Peyer's patch (tissue), 4 donors: ENCODE data around the gene DNAJC6. TPM values are rescaled to one million over a fixed set of nuclear protein-coding genes. Genes with fewer than 3 reads are reported as not detected.

Experiments
- DNase-seq, 3 donors: peaks; one replicate each; pipeline ENCODE4 v3.0.0-alpha.2; 2017 to 2019
- H3K27ac ChIP-seq, 4 donors: fragments of 200-600 bp; sonication (generic); one replicate each; pipeline ENCODE4 v1.5.1; 2016 to 2019
- H3K27me3 ChIP-seq, 2 donors: fragments of 200-600 bp; sonication (generic); one replicate each; pipeline ENCODE4 v1.5.1; 2019
- H3K36me3 ChIP-seq, 3 donors: fragments of 200-600 bp; sonication (generic); one replicate each; pipeline ENCODE4 v1.5.1; 2016 to 2019
- H3K4me1 ChIP-seq, 4 donors: fragments of 200-600 bp; sonication (generic); one replicate each; pipeline ENCODE4 v1.5.1; 2016 to 2019
- H3K4me3 ChIP-seq, 4 donors: fragments of 200-600 bp; sonication (generic); 1 replicate in 3 of 4; 2 replicates in 1 of 4; pipeline ENCODE4 v1.5.1; 2016 to 2019; ENCODE audit warnings: mild to moderate bottlenecking in 1 of 4
- H3K9me3 ChIP-seq, 4 donors: fragments of 200-600 bp; sonication (generic); one replicate each; pipeline ENCODE4 v1.5.1; 2016 to 2019; ENCODE audit warnings: mild to moderate bottlenecking in 1 of 4
- POLR2A ChIP-seq, 2 donors: fragments of 450-650 bp; IDR thresholded peaks; one replicate each; pipeline ENCODE4 v1.5.1; 2017; ENCODE audit warnings: antibody characterized with exemption in 2 of 2, mild to moderate bottlenecking in 2 of 2, moderate library complexity in 2 of 2
- total RNA-seq, 4 donors: library from RNA; depleted of rRNA; stranded (reverse); fragments of >200 nt; gene quantifications; one replicate each; pipeline ENCODE4 v1.1.0, GENCODE V29; 2016
- TF ChIP-seq, protein P1 (sequence below), 6 experiments: fragments of 450-650 bp in 4 of 6; fragments of 200-600 bp in 2 of 6; sonication (generic) in 1 of 6; IDR thresholded peaks; one replicate each; pipeline ENCODE4 v1.5.1; 2017 to 2019; ENCODE audit warnings: antibody characterized with exemption in 6 of 6, mild to moderate bottlenecking in 3 of 6, moderate library complexity in 1 of 6

The DNAJC6 gene
- total RNA-seq, 4 donors from 2014 or later = 0.35 to 1.7 (median 0.76) TPM; not detected in 1

DNA sequence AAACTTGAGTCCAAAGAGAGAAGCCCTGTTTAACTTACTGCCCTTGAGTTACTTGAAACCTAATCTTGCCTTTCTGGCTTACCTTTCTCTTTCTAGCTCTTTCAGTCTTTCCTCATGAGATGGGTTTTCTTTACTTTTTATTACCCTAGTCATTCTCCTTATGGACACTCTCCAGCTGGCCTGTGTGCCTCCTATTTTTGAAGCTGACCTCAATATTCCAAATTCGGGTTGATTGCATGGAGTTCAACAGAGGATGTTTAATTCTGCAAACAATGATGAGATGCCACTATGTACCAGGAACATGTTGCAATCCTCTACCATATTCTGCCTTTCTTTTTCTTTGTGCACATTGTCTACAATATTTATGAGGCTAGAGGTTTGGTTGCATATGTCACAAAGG is 20.7 kb downstream of the DNAJC6 start:
- no peaks in the 10 kb centered on the region for H3K27me3 ChIP-seq
- no peak for TF ChIP-seq POLR2A (IDR thresholded peaks at IDR 0.05)
- TF ChIP-seq, protein P1, sequence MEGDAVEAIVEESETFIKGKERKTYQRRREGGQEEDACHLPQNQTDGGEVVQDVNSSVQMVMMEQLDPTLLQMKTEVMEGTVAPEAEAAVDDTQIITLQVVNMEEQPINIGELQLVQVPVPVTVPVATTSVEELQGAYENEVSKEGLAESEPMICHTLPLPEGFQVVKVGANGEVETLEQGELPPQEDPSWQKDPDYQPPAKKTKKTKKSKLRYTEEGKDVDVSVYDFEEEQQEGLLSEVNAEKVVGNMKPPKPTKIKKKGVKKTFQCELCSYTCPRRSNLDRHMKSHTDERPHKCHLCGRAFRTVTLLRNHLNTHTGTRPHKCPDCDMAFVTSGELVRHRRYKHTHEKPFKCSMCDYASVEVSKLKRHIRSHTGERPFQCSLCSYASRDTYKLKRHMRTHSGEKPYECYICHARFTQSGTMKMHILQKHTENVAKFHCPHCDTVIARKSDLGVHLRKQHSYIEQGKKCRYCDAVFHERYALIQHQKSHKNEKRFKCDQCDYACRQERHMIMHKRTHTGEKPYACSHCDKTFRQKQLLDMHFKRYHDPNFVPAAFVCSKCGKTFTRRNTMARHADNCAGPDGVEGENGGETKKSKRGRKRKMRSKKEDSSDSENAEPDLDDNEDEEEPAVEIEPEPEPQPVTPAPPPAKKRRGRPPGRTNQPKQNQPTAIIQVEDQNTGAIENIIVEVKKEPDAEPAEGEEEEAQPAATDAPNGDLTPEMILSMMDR (IDR thresholded peaks at IDR 0.05) = no peak
- no peaks in the 10 kb centered on the region for H3K9me3 ChIP-seq
- no peak for DNase-seq
- H3K27ac ChIP-seq = no peak overlapping the region
- no peak overlapping the region for H3K4me3 ChIP-seq
- no peaks in the 10 kb centered on the region for H3K36me3 ChIP-seq
- H3K4me1 ChIP-seq = no peaks in the 10 kb centered on the region

DNA sequence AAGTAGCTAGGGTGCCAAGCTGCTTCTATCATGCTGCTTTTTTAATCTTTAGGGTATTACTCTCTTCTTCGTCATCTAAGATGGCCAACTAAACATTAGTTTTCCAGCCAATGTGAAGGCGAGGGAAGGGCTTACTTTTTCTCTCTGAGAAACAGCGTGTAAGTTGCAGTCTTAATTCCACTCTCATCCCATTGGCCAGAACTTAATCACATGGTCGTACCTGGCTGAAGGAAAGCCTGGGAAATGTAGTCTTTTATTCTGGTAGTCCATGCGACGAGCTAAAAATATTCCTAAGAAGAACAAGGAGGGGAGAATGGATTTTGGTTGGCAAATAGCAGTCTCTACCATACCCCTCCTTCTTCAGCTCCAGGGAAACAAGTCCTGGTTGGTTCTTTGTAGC is 21.5 kb downstream of the DNAJC6 start:
- Histone ChIP-seq H3K36me3 (no peaks in the 10 kb centered on the region), H3K9me3 (no peaks in the 10 kb centered on the region), H3K27me3 (no peaks in the 10 kb centered on the region), H3K4me1 (no peaks in the 10 kb centered on the region), H3K4me3 (no peak overlapping the region), H3K27ac (no peak overlapping the region)
- TF ChIP-seq, protein P1 (IDR thresholded peaks at IDR 0.05) = no peak
- TF ChIP-seq POLR2A (IDR thresholded peaks at IDR 0.05) = no peak
- DNase-seq = no peak

DNA sequence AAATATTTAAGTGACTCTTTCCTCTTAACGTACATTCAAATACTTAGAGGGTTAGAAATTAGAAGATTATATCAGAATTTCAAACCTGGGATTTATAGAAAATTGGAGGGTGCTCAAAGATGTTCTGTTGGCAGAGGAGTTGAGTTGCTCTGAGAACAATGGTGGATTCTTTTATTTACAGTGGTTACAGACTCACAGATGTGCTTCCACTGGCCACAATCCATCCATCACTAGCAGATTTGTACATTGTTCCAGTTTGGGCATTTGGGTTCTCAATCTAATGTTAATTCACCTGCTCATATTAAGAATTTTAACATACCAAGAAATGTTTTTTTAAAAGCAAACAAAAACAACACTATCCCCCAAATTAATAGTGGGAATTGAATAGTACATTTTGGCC is 23.5 kb downstream of the DNAJC6 start:
- no peak for DNase-seq
- H3K4me3 ChIP-seq = no peak overlapping the region
- H3K27ac ChIP-seq = no peak overlapping the region
- H3K27me3 ChIP-seq = no peaks in the 10 kb centered on the region
- no peaks in the 10 kb centered on the region for H3K9me3 ChIP-seq
- no peaks in the 10 kb centered on the region for H3K36me3 ChIP-seq
- TF ChIP-seq, protein P1 (IDR thresholded peaks at IDR 0.05) = no peak
- no peak for TF ChIP-seq POLR2A (IDR thresholded peaks at IDR 0.05)
- no peaks in the 10 kb centered on the region for H3K4me1 ChIP-seq

DNA sequence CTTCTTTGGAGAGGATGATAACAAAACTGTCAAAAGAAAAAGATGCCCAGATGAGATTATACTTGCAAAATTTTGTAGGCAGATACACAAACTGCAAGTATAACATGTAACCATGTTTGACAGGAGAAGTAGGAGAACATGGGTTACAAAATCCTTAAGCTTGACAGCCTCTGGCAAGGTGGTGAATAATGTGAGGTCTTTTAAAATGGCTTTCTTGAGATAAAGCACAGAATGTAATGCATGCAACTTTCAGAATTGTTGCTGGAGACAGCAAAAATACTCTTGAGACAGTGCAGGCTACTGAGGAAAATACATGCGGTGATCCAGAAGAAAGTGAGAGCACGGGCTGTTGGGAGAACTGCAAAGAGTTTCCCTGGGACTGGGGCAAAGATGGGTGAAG is 24.7 kb downstream of the DNAJC6 start:
- Histone ChIP-seq H3K36me3 (no peaks in the 10 kb centered on the region), H3K4me3 (no peak overlapping the region), H3K27ac (no peak overlapping the region), H3K4me1 (no peaks in the 10 kb centered on the region), H3K27me3 (no peaks in the 10 kb centered on the region), H3K9me3 (no peaks in the 10 kb centered on the region)
- TF ChIP-seq POLR2A (IDR thresholded peaks at IDR 0.05) = no peak
- TF ChIP-seq, protein P1 (IDR thresholded peaks at IDR 0.05) = no peak
- DNase-seq = no peak

DNA sequence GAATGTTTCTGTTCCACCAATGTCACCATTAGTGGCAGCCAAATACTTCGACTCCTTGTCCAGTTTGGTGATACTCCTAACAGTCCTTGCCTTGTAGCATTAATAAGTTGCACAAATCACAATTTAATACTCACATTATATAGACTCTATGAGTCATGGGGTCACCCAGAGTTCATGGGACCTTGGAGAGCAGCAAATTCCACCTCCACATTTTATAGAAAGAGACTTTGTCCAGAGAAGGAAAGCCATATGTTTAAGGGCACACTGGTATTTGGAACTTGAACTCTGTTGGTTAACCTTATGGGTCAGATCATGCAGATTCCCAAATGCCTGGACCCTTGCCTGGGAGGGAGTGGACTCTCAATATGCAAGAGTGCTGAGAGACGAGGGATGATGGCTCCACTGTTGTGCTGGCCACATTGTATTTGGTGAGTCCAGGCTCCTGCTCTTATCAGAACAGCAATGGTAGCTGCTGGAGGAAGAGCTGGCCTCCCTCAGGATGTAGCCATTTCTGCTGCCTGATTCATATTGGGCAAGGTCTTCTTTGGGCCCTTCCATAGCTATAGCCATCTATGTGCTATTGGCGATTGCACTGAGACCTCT is 30.6 kb downstream of the DNAJC6 start:
- Histone ChIP-seq H3K9me3 (no peaks in the 10 kb centered on the region), H3K27ac (no peak overlapping the region), H3K4me1 (no peaks in the 10 kb centered on the region), H3K4me3 (no peak overlapping the region), H3K27me3 (no peaks in the 10 kb centered on the region), H3K36me3 (no peaks in the 10 kb centered on the region)
- no peak for DNase-seq
- TF ChIP-seq, protein P1 (IDR thresholded peaks at IDR 0.05) = no peak
- no peak for TF ChIP-seq POLR2A (IDR thresholded peaks at IDR 0.05)

DNA sequence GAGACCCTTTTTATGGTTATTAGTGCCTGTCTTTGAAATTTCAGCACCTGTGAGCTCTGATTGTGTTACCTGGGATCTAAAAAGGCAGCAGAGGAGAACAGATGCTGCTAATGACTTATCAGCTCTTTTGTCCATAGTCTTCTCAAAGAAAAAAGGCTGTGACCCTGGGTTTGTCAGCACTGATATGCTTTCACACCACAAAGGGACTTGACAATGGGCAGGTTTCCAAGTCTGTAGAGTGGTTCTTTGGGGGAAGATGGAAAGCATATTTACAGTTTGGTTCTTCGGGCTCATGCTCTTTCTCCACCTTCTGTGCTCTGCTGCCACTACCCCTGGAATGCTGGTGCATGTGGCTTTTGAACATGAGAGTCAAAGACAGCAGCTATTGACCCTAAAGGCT is 32.0 kb downstream of the DNAJC6 start:
- H3K4me1 ChIP-seq = no peaks in the 10 kb centered on the region
- no peak for TF ChIP-seq POLR2A (IDR thresholded peaks at IDR 0.05)
- TF ChIP-seq, protein P1 (IDR thresholded peaks at IDR 0.05) = no peak
- no peak for DNase-seq
- H3K27me3 ChIP-seq = no peaks in the 10 kb centered on the region
- H3K27ac ChIP-seq = no peak overlapping the region
- no peak overlapping the region for H3K4me3 ChIP-seq
- no peaks in the 10 kb centered on the region for H3K36me3 ChIP-seq
- no peaks in the 10 kb centered on the region for H3K9me3 ChIP-seq
